ENCODE data around the gene NXPH1.

The NXPH1 gene

GRCh38 chr7:8388257-8388625, 45.2 kb upstream of the NXPH1 start:
- no peak overlapping the region for H3K27ac ChIP-seq (ENCODE audit: poor library complexity, severe bottlenecking)
- no peaks in the 10 kb centered on the region for H3K4me1 ChIP-seq (ENCODE audit: insufficient read depth, poor library complexity, severe bottlenecking)
- H3K9me3 ChIP-seq (ENCODE audit: severe bottlenecking): no peaks in the 10 kb centered on the region
- TF ChIP-seq, protein P1, sequence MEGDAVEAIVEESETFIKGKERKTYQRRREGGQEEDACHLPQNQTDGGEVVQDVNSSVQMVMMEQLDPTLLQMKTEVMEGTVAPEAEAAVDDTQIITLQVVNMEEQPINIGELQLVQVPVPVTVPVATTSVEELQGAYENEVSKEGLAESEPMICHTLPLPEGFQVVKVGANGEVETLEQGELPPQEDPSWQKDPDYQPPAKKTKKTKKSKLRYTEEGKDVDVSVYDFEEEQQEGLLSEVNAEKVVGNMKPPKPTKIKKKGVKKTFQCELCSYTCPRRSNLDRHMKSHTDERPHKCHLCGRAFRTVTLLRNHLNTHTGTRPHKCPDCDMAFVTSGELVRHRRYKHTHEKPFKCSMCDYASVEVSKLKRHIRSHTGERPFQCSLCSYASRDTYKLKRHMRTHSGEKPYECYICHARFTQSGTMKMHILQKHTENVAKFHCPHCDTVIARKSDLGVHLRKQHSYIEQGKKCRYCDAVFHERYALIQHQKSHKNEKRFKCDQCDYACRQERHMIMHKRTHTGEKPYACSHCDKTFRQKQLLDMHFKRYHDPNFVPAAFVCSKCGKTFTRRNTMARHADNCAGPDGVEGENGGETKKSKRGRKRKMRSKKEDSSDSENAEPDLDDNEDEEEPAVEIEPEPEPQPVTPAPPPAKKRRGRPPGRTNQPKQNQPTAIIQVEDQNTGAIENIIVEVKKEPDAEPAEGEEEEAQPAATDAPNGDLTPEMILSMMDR (IDR thresholded peaks at IDR 0.05; ENCODE audit: poor library complexity, severe bottlenecking): no peak
- ATAC-seq (ENCODE audit: low read depth) (no peak), DNase-seq (ENCODE audit: low spot score) (no peak)
- H3K36me3 ChIP-seq (ENCODE audit: low read depth): no peaks in the 10 kb centered on the region
- no peaks in the 10 kb centered on the region for H3K27me3 ChIP-seq (ENCODE audit: insufficient read depth, poor library complexity, severe bottlenecking)
- no peak overlapping the region for H3K4me3 ChIP-seq (ENCODE audit: severe bottlenecking)

GRCh38 chr7:8389593-8390261, 43.7 kb upstream of the NXPH1 start:
- Histone ChIP-seq H3K27me3 (ENCODE audit: insufficient read depth, poor library complexity, severe bottlenecking) (no peaks in the 10 kb centered on the region), H3K4me3 (ENCODE audit: severe bottlenecking) (no peak overlapping the region), H3K4me1 (ENCODE audit: insufficient read depth, poor library complexity, severe bottlenecking) (no peaks in the 10 kb centered on the region), H3K9me3 (ENCODE audit: severe bottlenecking) (no peaks in the 10 kb centered on the region), H3K27ac (ENCODE audit: poor library complexity, severe bottlenecking) (no peak overlapping the region), H3K36me3 (ENCODE audit: low read depth) (no peaks in the 10 kb centered on the region)
- no peak for DNase-seq (ENCODE audit: low spot score)
- TF ChIP-seq, protein P1 (IDR thresholded peaks at IDR 0.05; ENCODE audit: poor library complexity, severe bottlenecking): no peak
- peak; percentile 64 for ATAC-seq (ENCODE audit: low read depth)

DNA sequence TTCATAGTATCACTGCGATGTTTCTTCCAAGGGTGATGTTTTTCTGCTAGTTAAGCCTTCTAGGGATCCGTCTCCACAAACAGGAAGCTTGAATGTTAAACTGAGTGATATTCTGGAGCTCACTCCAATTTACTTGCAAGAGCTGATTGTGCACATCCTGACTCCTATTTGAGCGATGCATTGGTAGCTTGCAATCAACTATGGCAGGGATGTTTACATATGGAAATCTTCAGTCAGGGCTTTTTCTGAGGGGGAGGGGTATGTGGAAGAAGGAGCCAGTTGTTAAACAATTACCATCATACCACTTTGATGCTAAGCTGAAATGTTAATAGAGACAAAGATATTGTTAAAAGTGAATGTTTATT, 43.2 kb upstream of the NXPH1 start:
- TF ChIP-seq, protein P1 (IDR thresholded peaks at IDR 0.05; ENCODE audit: poor library complexity, severe bottlenecking): no peak
- Histone ChIP-seq H3K36me3 (ENCODE audit: low read depth) (no peaks in the 10 kb centered on the region), H3K4me1 (ENCODE audit: insufficient read depth, poor library complexity, severe bottlenecking) (no peaks in the 10 kb centered on the region), H3K27me3 (ENCODE audit: insufficient read depth, poor library complexity, severe bottlenecking) (no peaks in the 10 kb centered on the region), H3K27ac (ENCODE audit: poor library complexity, severe bottlenecking) (no peak overlapping the region), H3K4me3 (ENCODE audit: severe bottlenecking) (no peak overlapping the region), H3K9me3 (ENCODE audit: severe bottlenecking) (no peaks in the 10 kb centered on the region)
- no peak for ATAC-seq (ENCODE audit: low read depth)
- no peak for DNase-seq (ENCODE audit: low spot score)

GRCh38 chr7:8391353-8392062, 41.9 kb upstream of the NXPH1 start:
- Histone ChIP-seq H3K27me3 (ENCODE audit: insufficient read depth, poor library complexity, severe bottlenecking) (no peaks in the 10 kb centered on the region), H3K4me1 (ENCODE audit: insufficient read depth, poor library complexity, severe bottlenecking) (no peaks in the 10 kb centered on the region), H3K36me3 (ENCODE audit: low read depth) (no peaks in the 10 kb centered on the region), H3K27ac (ENCODE audit: poor library complexity, severe bottlenecking) (no peak overlapping the region), H3K4me3 (ENCODE audit: severe bottlenecking) (no peak overlapping the region), H3K9me3 (ENCODE audit: severe bottlenecking) (no peaks in the 10 kb centered on the region)
- TF ChIP-seq, protein P1 (IDR thresholded peaks at IDR 0.05; ENCODE audit: poor library complexity, severe bottlenecking): no peak
- ATAC-seq (ENCODE audit: low read depth) (no peak; the same call in 2 of the 3 replicates), DNase-seq (ENCODE audit: low spot score) (no peak)

DNA sequence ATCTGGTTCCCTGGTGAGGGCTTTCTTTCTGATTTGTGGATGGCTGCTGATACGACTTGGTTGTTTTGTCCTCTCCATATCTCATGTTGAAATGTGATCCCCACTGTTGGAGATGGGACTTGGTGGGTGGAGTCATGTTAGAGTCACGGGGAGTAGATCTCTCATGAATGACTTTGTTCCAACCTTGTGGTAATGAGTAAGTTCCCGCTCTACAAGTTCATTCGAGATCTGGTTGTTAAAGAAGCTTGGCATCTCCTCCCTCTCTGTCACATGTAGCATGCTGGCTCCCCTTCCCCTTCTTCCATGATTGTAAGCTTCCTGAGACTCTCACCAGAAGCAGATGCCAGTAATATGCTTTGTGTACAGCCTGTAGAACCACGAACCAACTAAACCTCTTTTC, 37.1 kb upstream of the NXPH1 start:
- no peaks in the 10 kb centered on the region for H3K36me3 ChIP-seq (ENCODE audit: low read depth)
- H3K9me3 ChIP-seq (ENCODE audit: severe bottlenecking): no peaks in the 10 kb centered on the region
- DNase-seq (ENCODE audit: low spot score) (no peak), ATAC-seq (ENCODE audit: low read depth) (no peak)
- TF ChIP-seq, protein P1 (IDR thresholded peaks at IDR 0.05; ENCODE audit: poor library complexity, severe bottlenecking): no peak
- no peaks in the 10 kb centered on the region for H3K4me1 ChIP-seq (ENCODE audit: insufficient read depth, poor library complexity, severe bottlenecking)
- no peak overlapping the region for H3K4me3 ChIP-seq (ENCODE audit: severe bottlenecking)
- no peaks in the 10 kb centered on the region for H3K27me3 ChIP-seq (ENCODE audit: insufficient read depth, poor library complexity, severe bottlenecking)
- H3K27ac ChIP-seq (ENCODE audit: poor library complexity, severe bottlenecking): no peak overlapping the region
